HepG2 (cell line): Measurements from ENCODE around the gene AGAP3. TPM values are rescaled to one million over a fixed set of nuclear protein-coding genes. Genes with fewer than 3 reads are reported as not detected.

Source experiments
- ATAC-seq: fragments of 200-7000 bp; cut with Tn5 transposase; 3 replicates; pipeline ENCODE4 v1.9.1; 2020; ENCODE audit warnings: mild to moderate bottlenecking, moderate library complexity
- BruUV-seq: library from RNA; stranded (reverse); fragments of 400-500 nt; replicated peaks from 2 replicates; lab custom pipeline; 2021; lab: Mats Ljungman, UMichigan
- CTCF ChIA-PET: fragments of 300-600 bp; formaldehyde crosslinking; extraction: SDS; loops from one replicate; lab custom pipeline; 2021; ENCODE audit warnings: low total read pairs, inconsistent platforms, low intra/inter-chr PET ratio; lab: Yijun Ruan, JAX
- POLR2A ChIA-PET: fragments of 350-600 bp; sonication (Branson Sonifier 250); formaldehyde crosslinking; loops from one replicate; lab custom pipeline; 2020; ENCODE audit warnings: antibody characterized with exemption, inconsistent platforms; lab: Yijun Ruan, JAX
- DNase-seq: peaks from one replicate; pipeline ENCODE4 v3.0.0-alpha.2; 2015; ENCODE audit warnings: low spot score
- FAIRE-seq: peaks from 3 replicates; lab custom pipeline; 2011; peaks lifted over from hg19 to GRCh38; lab: Jason Lieb, UNC
- H2AFZ ChIP-seq: one replicate; pipeline ENCODE4 v1.6.1; 2011; ENCODE audit warnings: low read length, inconsistent platforms
- H3K27ac ChIP-seq: fragments of 300-600 bp; 3 replicates; pipeline ENCODE4 v1.8.0; 2011; ENCODE audit warnings: mixed run types, mild to moderate bottlenecking, mixed read lengths, low read length, inconsistent platforms; ENCODE audit not compliant: insufficient read depth; ENCODE audit errors: extremely low read length
- H3K27me3 ChIP-seq, 2 experiments: fragments of 200-600 bp in 1 of 2; 2 replicates in 1 of 2; 3 replicates in 1 of 2; pipeline versions ENCODE4 v1.6.0 to v1.8.0; 2011; ENCODE audit warnings: low read length in 2 of 2, mild to moderate bottlenecking in 2 of 2, moderate library complexity in 2 of 2, inconsistent platforms in 1 of 2; ENCODE audit not compliant: insufficient read depth in 2 of 2, control insufficient read depth in 1 of 2
- H3K36me3 ChIP-seq, 2 experiments: fragments of 200-600 bp in 1 of 2; replicated peaks in 1 of 2; 2 replicates in 1 of 2; 3 replicates in 1 of 2; pipeline versions ENCODE4 v1.5.1 to v1.8.0; 2011; ENCODE audit warnings: low read length in 2 of 2, inconsistent platforms in 1 of 2; ENCODE audit not compliant: insufficient read depth in 2 of 2, control insufficient read depth in 1 of 2
- H3K4me1 ChIP-seq: 2 replicates; pipeline ENCODE4 v1.5.1; 2012; ENCODE audit warnings: low read length, inconsistent platforms; ENCODE audit not compliant: insufficient read depth
- H3K4me2 ChIP-seq: 2 replicates; pipeline ENCODE4 v1.6.0; 2011; ENCODE audit warnings: low read depth, low read length, inconsistent platforms
- H3K4me3 ChIP-seq, 3 experiments: fragments of 200-600 bp in 1 of 3; sonication (generic), shearing (Covaris generic) in 1 of 3; replicated peaks in 1 of 3; 2 replicates each; pipeline ENCODE4 v1.5.1; 2011 to 2016; ENCODE audit warnings: low read length in 3 of 3, inconsistent platforms in 2 of 3, low read depth in 2 of 3, mild to moderate bottlenecking in 2 of 3, control low read depth in 1 of 3, mixed read lengths in 1 of 3; ENCODE audit not compliant: insufficient read depth in 1 of 3
- H3K79me2 ChIP-seq: one replicate; pipeline ENCODE4 v1.6.1; 2011; ENCODE audit warnings: low read length, inconsistent platforms; ENCODE audit not compliant: insufficient read depth
- H3K9ac ChIP-seq: 2 replicates; pipeline ENCODE4 v1.6.0; 2011; ENCODE audit warnings: mild to moderate bottlenecking, low read depth, low read length, inconsistent platforms; ENCODE audit not compliant: insufficient read depth
- H3K9me3 ChIP-seq: 2 replicates; pipeline ENCODE4 v1.5.1; 2012; ENCODE audit warnings: mild to moderate bottlenecking, low read length
- H4K20me1 ChIP-seq: 2 replicates; pipeline ENCODE4 v1.6.0; 2011; ENCODE audit warnings: inconsistent platforms, mild to moderate bottlenecking, low read length, moderate library complexity; ENCODE audit not compliant: insufficient read depth
- ARNT ChIP-seq: fragments of 450-650 bp; IDR thresholded peaks from 2 replicates; pipeline ENCODE4 v1.6.1; 2017
- CREB3 ChIP-seq: sonication (generic); formaldehyde crosslinking; IDR thresholded peaks from 2 replicates; pipeline ENCODE4 v1.5.0; 2020; ENCODE audit warnings: missing genetic modification reagents
- DMTF1 ChIP-seq: sonication (generic); formaldehyde crosslinking; IDR thresholded peaks from 2 replicates; pipeline ENCODE4 v1.4.0; 2020; ENCODE audit warnings: mild to moderate bottlenecking, missing genetic modification reagents
- ETV6 ChIP-seq: sonication (generic); formaldehyde crosslinking; conservative IDR thresholded peaks from 2 replicates; pipeline ENCODE4 v1.4.0; 2020; ENCODE audit warnings: missing genetic modification reagents
- KLF15 ChIP-seq: sonication (generic); formaldehyde crosslinking; IDR thresholded peaks from 2 replicates; pipeline ENCODE4 v1.8.1; 2023; ENCODE audit warnings: borderline replicate concordance, mild to moderate bottlenecking, inconsistent platforms, missing genetic modification reagents, mixed read lengths
- MXD1 ChIP-seq: sonication (generic); formaldehyde crosslinking; IDR thresholded peaks from 2 replicates; pipeline ENCODE4 v1.4.0; 2020; ENCODE audit warnings: mild to moderate bottlenecking, missing genetic modification reagents
- NBN ChIP-seq: fragments of 450-650 bp; conservative IDR thresholded peaks from 2 replicates; pipeline ENCODE4 v1.6.1; 2017
- NFIC ChIP-seq: IDR thresholded peaks from 2 replicates; pipeline ENCODE4 v1.6.1; 2012; ENCODE audit warnings: mild to moderate bottlenecking, low read length, inconsistent platforms
- NFKBIZ ChIP-seq: IDR thresholded peaks from 2 replicates; pipeline ENCODE4 v1.6.1; 2018; ENCODE audit warnings: missing genetic modification reagents, missing compliant biosample characterization
- PAF1 ChIP-seq: IDR thresholded peaks from 2 replicates; pipeline ENCODE4 v1.6.1; 2016; ENCODE audit warnings: missing genetic modification reagents, missing compliant biosample characterization
- PHF5A ChIP-seq: IDR thresholded peaks from one replicate; pipeline ENCODE4 v1.6.1; 2018; ENCODE audit warnings: low read depth, missing genetic modification reagents; ENCODE audit not compliant: unreplicated experiment
- RNF219 ChIP-seq: sonication (generic); formaldehyde crosslinking; IDR thresholded peaks from 2 replicates; pipeline ENCODE4 v1.5.0; 2020; ENCODE audit warnings: mild to moderate bottlenecking, missing genetic modification reagents
- SETDB1 ChIP-seq: sonication (generic); formaldehyde crosslinking; IDR thresholded peaks from 2 replicates; pipeline ENCODE4 v1.5.1; 2020; ENCODE audit warnings: missing genetic modification reagents, mild to moderate bottlenecking, borderline replicate concordance
- TOE1 ChIP-seq: sonication (generic); formaldehyde crosslinking; IDR thresholded peaks from 2 replicates; pipeline ENCODE4 v1.4.0; 2020; ENCODE audit warnings: mild to moderate bottlenecking, missing genetic modification reagents
- ZMYM3 ChIP-seq: sonication (generic); formaldehyde crosslinking; IDR thresholded peaks from 2 replicates; pipeline ENCODE4 v1.5.1; 2020; ENCODE audit warnings: mild to moderate bottlenecking, missing genetic modification reagents
- ZNF207 ChIP-seq: fragments of 450-650 bp; IDR thresholded peaks from 2 replicates; pipeline ENCODE4 v1.6.1; 2016; ENCODE audit warnings: antibody characterized with exemption, borderline replicate concordance
- ZNF629 ChIP-seq: sonication (generic); formaldehyde crosslinking; conservative IDR thresholded peaks from 2 replicates; pipeline ENCODE4 v1.5.0; 2020; ENCODE audit warnings: missing genetic modification reagents
- ZNF773 ChIP-seq: sonication (generic); formaldehyde crosslinking; IDR thresholded peaks from 2 replicates; pipeline ENCODE4 v1.4.0; 2020; ENCODE audit warnings: missing genetic modification reagents, borderline replicate concordance
- WGBS: methylation state at CpG from one replicate; pipeline ENCODE4 v1.1.6; 2017; ENCODE audit warnings: low lambda C conversion rate; 5-methylcytosine and 5-hydroxymethylcytosine counted together
- in situ Hi-C: cut with HindIII; loops from 2 replicates; pipeline ENCODE4 v1.10.0; 2017; ENCODE audit warnings: low pct_unique_long_range_greater_than_20kb; ENCODE audit not compliant: extremely low pct_ligation_motif_present
- intact Hi-C: fragments of 100-400 bp; cut with micrococcal nuclease; formaldehyde crosslinking; loops from one replicate; pipeline ENCODE4 v1.10.0; 2022; ENCODE audit not compliant: unreplicated experiment
- polyA plus RNA-seq, 8 experiments: library from polyadenylated mRNA; depleted of rRNA in 3 of 8; stranded (reverse) in 7 of 8; unstranded in 1 of 8; fragments of >200 nt; fragmentation: Illumina TruSeq in 4 of 8; extraction: Trizol in 4 of 8; gene quantifications; 2 replicates each; pipeline versions ENCODE4 v1.2.1 to v1.2.3, GENCODE V29; 2011 to 2016; ENCODE audit warnings: low read depth in 4 of 8, missing spikeins in 1 of 8, mixed read lengths in 1 of 8; ENCODE audit not compliant: insufficient read depth in 1 of 8
- total RNA-seq, 5 experiments: library from RNA; depleted of rRNA; stranded (reverse); fragments of >200 nt; fragmentation: Illumina TruSeq; extraction: Trizol; gene quantifications; 2 replicates each; pipeline ENCODE4 v1.2.3, GENCODE V29; 2016; ENCODE audit warnings: low read depth in 1 of 5

The AGAP3 gene
- total and polyA plus RNA-seq, 2 of the 13 experiments (the other 11 are each of a cell fraction or from before 2014, with no cell fraction given), result 31.3 to 61.4 TPM

- in situ Hi-C loops, result no loop called here
- POLR2A ChIA-PET, result no interaction called here
- intact Hi-C loops, result loop anchor here (10.0 kb wide), 1 partner anchor 127 kb away; no protein-coding TSS in a partner anchor
- 10% methylated on average over 1 of the region's 1 CpG for WGBS
- H3K36me3 ChIP-seq, result no peaks in the 10 kb centered on the region
- no peak overlapping the region for H3K4me2 ChIP-seq
- no peaks in the 10 kb centered on the region for H3K9me3 ChIP-seq
- no peak overlapping the region for H3K27ac ChIP-seq
- H4K20me1 ChIP-seq, result no peaks in the 10 kb centered on the region
- peaks cover 2 to 54% of the 10 kb centered on the region in 2 experiments; a peak in 3 of 5 replicates for H3K27me3 ChIP-seq
- no peak overlapping the region for H3K4me3 ChIP-seq
- no peak overlapping the region for H3K9ac ChIP-seq
- CTCF ChIA-PET, result no interaction called here
- DNase-seq, result no peak
- TF ChIP-seq NBN, result no peak
- TF ChIP-seq MXD1 (CRISPR knock-in tag), result no peak
- TF ChIP-seq ZMYM3, result no peak
- TF ChIP-seq ZNF207, result no peak
- no peak for TF ChIP-seq RNF219 (CRISPR knock-in tag)
- TF ChIP-seq NFIC, result no peak
- TF ChIP-seq SETDB1 (CRISPR knock-in tag), result no peak
- no peak for TF ChIP-seq ETV6 (CRISPR knock-in tag)
- no peak for TF ChIP-seq PAF1 (CRISPR knock-in tag)
- TF ChIP-seq ZNF773, result no peak
- no peak for TF ChIP-seq CREB3 (CRISPR knock-in tag)
- no peak for TF ChIP-seq DMTF1 (CRISPR knock-in tag)
- no peak for TF ChIP-seq NFKBIZ (CRISPR knock-in tag)
- no peak for TF ChIP-seq ARNT
- no peak for TF ChIP-seq PHF5A
- TF ChIP-seq KLF15 (CRISPR knock-in tag), result no peak
- TF ChIP-seq ZNF629, result no peak
- no peak for TF ChIP-seq TOE1
- TF ChIP-seq, all 625 proteins: peak for 0
- ATAC-seq (no peak), FAIRE-seq (no peak)
- Histone ChIP-seq H3K4me1 (no peaks in the 10 kb centered on the region), H2AFZ (no peak overlapping the region), H3K79me2 (no peaks in the 10 kb centered on the region)
- no TSS peak for BruUV-seq
Observed at GRCh38 chr7:151177310-151177709, 91.0 kb downstream of the AGAP3 start.
